ENCODE results near the gene PAIP2B.

The PAIP2B gene

GRCh38 chr2:71254078-71254477 lies 27.2 kb upstream of the PAIP2B start:
- Histone ChIP-seq H3K27ac (replicated peaks) (no peak overlapping the region), H3K27me3 (ENCODE audit: insufficient read depth, poor library complexity, severe bottlenecking) (no peaks in the 10 kb centered on the region), H3K4me3 (replicated peaks; ENCODE audit: insufficient read depth, low read length) (no peak overlapping the region)
- DNase-seq (ENCODE audit: low read depth in 1 of 2, low spot score in 1 of 2) = no peak
- TF ChIP-seq CTCF (IDR thresholded peaks at IDR 0.05; ENCODE audit: insufficient read depth, low read length) (no peak), GABPA (IDR thresholded peaks at IDR 0.05; ENCODE audit: low read depth) (no peak), POLR2AphosphoS5 (IDR thresholded peaks at IDR 0.05; ENCODE audit: low read depth) (no peak), SPI1 (IDR thresholded peaks at IDR 0.05; ENCODE audit: borderline replicate concordance, low read depth) (no peak), REST (IDR thresholded peaks at IDR 0.05; ENCODE audit: insufficient replicate concordance, low read depth) (no peak)

- Histone ChIP-seq H3K27ac (replicated peaks) (no peak overlapping the region), H3K27me3 (ENCODE audit: insufficient read depth, poor library complexity, severe bottlenecking) (no peaks in the 10 kb centered on the region), H3K4me3 (replicated peaks; ENCODE audit: insufficient read depth, low read length) (no peak overlapping the region)
- DNase-seq (ENCODE audit: low read depth in 1 of 2, low spot score in 1 of 2) = no peak
- TF ChIP-seq REST (IDR thresholded peaks at IDR 0.05; ENCODE audit: insufficient replicate concordance, low read depth) = no peak
Observed at GRCh38 chr2:71253476-71253875, 26.6 kb upstream of the PAIP2B start.

GRCh38 chr2:71252862-71253261 lies 26.0 kb upstream of the PAIP2B start:
- DNase-seq (ENCODE audit: low read depth in 1 of 2, low spot score in 1 of 2) = no peak
- Histone ChIP-seq H3K4me3 (replicated peaks; ENCODE audit: insufficient read depth, low read length) (no peak overlapping the region), H3K27ac (replicated peaks) (no peak overlapping the region), H3K27me3 (ENCODE audit: insufficient read depth, poor library complexity, severe bottlenecking) (no peaks in the 10 kb centered on the region)
- TF ChIP-seq SPI1 (IDR thresholded peaks at IDR 0.05; ENCODE audit: borderline replicate concordance, low read depth) (no peak), GABPA (IDR thresholded peaks at IDR 0.05; ENCODE audit: low read depth) (no peak), POLR2AphosphoS5 (IDR thresholded peaks at IDR 0.05; ENCODE audit: low read depth) (no peak), REST (IDR thresholded peaks at IDR 0.05; ENCODE audit: insufficient replicate concordance, low read depth) (no peak), CTCF (IDR thresholded peaks at IDR 0.05; ENCODE audit: insufficient read depth, low read length) (no peak)

GRCh38 chr2:71250935-71251334 lies 24.0 kb upstream of the PAIP2B start:
- DNase-seq (ENCODE audit: low read depth in 1 of 2, low spot score in 1 of 2) = no peak
- no peak overlapping the region for H3K4me3 ChIP-seq (replicated peaks; ENCODE audit: insufficient read depth, low read length)
- no peak overlapping the region for H3K27ac ChIP-seq (replicated peaks)
- H3K27me3 ChIP-seq (ENCODE audit: insufficient read depth, poor library complexity, severe bottlenecking) = no peaks in the 10 kb centered on the region
- no peak for TF ChIP-seq CTCF (IDR thresholded peaks at IDR 0.05; ENCODE audit: insufficient read depth, low read length)
- no peak for TF ChIP-seq SPI1 (IDR thresholded peaks at IDR 0.05; ENCODE audit: borderline replicate concordance, low read depth)
- no peak for TF ChIP-seq REST (IDR thresholded peaks at IDR 0.05; ENCODE audit: insufficient replicate concordance, low read depth)
- TF ChIP-seq POLR2AphosphoS5 (IDR thresholded peaks at IDR 0.05; ENCODE audit: low read depth) = no peak
- TF ChIP-seq GABPA (IDR thresholded peaks at IDR 0.05; ENCODE audit: low read depth) = no peak
